NB4 (cell line): ENCODE results near the gene MED14.

Source experiments
- DNase-seq: peaks from one replicate; pipeline ENCODE4 v3.0.0; 2010; ENCODE audit warnings: low read depth
- H3K4me3 ChIP-seq: one replicate; pipeline ENCODE4 v1.5.1; 2011; ENCODE audit warnings: mild to moderate bottlenecking, low read depth, low read length, moderate library complexity
- CTCF ChIP-seq: IDR thresholded peaks from one replicate; pipeline ENCODE4 v1.5.1; 2012; ENCODE audit warnings: low read depth, low read length
- MYC ChIP-seq: IDR thresholded peaks from 2 replicates; pipeline ENCODE4 v1.6.1; 2011; ENCODE audit warnings: low read depth, low read length
- POLR2A ChIP-seq: IDR thresholded peaks from 2 replicates; pipeline ENCODE4 v1.6.1; 2011; ENCODE audit warnings: mild to moderate bottlenecking; ENCODE audit not compliant: insufficient read length; ENCODE audit errors: extremely low read depth
- TF ChIP-seq, protein P1 (sequence below): IDR thresholded peaks from 2 replicates; pipeline ENCODE4 v1.6.1; 2011; ENCODE audit warnings: low read depth, low read length

The MED14 gene

GRCh38 chrX:40663880-40664630 lies 71.3 kb downstream of the MED14 start:
- TF ChIP-seq MYC (no peak), CTCF (peak; percentile 16)
- TF ChIP-seq, protein P1, sequence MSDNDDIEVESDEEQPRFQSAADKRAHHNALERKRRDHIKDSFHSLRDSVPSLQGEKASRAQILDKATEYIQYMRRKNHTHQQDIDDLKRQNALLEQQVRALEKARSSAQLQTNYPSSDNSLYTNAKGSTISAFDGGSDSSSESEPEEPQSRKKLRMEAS, result no peak

DNA sequence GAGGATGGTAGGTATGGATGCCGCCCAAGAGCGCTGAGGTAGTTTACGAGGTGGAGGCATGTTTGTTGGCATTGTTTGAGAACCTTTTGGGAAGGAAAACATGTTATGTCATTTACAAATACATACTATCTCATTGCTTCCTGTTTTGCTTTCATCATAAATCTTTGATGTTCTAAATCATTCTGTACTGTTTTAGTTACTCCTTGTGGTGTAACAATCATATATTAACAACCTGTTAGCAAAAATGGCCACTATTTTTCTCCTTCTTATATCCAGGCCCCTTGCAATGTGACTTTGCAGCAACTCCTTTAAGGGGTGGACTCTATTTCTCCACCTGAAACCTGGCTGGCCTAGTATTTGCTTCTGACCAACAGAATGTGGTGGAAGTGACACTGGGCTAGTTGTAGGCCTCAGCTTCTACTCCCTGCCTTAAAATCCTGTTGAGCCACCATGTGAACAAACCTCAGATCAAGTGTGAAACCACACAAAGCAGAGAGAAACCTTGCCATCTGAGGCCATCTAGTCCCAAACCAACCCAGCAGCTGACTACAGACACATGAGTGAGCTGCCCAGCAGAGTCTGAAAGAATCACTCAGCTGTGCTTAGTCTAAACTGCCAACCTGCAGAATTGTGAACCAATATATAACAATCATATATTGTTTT lies 72.1 kb downstream of the MED14 start:
- DNase-seq, result no peak
- H3K4me3 ChIP-seq, result no peak overlapping the region
- TF ChIP-seq, protein P1, result no peak
- TF ChIP-seq POLR2A (no peak), CTCF (no peak), MYC (no peak)

More at GRCh38 chrX:40663880-40664630, 71.3 kb downstream of the MED14 start:
- H3K4me3 ChIP-seq, result no peak overlapping the region
- DNase-seq, result no peak

- H3K4me3 ChIP-seq, result no peak overlapping the region
- DNase-seq, result no peak
- TF ChIP-seq, protein P1, result no peak
- TF ChIP-seq MYC, result no peak
- TF ChIP-seq POLR2A, result no peak
- TF ChIP-seq CTCF, result no peak
These were observed 73.9 kb downstream of the MED14 start for GRCh38 chrX:40661489-40661888.

DNA sequence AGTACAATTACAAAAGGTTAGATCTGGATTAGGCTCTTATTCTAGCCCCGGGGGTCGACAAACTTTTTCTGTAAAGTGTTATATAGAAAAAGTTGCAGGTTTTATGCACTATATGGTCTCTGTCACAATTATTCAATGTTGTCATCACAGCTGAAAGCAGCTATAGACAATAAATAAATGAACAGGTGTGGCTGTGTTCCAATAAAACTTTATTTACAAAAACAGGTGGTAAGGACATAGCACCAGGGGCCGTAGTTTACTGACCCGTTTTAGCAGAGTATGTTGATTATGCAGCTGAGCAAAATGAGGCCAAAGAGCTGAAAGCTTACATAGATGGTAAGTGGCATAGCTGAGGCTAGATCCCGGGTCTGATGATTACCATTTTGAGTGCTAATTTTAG lies 75.0 kb downstream of the MED14 start:
- DNase-seq, result no peak
- H3K4me3 ChIP-seq, result no peak overlapping the region
- TF ChIP-seq POLR2A (no peak), MYC (no peak)

GRCh38 chrX:40653535-40653934 lies 81.8 kb downstream of the MED14 start:
- no peak overlapping the region for H3K4me3 ChIP-seq
- no peak for DNase-seq
- TF ChIP-seq MYC (no peak), POLR2A (no peak), CTCF (no peak)
- TF ChIP-seq, protein P1, result no peak

- TF ChIP-seq, protein P1, result no peak
- TF ChIP-seq CTCF, result no peak
- no peak for TF ChIP-seq POLR2A
- no peak for TF ChIP-seq MYC
- no peak overlapping the region for H3K4me3 ChIP-seq
- no peak for DNase-seq
These were observed 82.7 kb downstream of the MED14 start for GRCh38 chrX:40652664-40653063.
